EH (cell line): Measurements from ENCODE around the gene ADRA2B.
A peak's percentile ranks its signal among the peaks of the same experiment; 100 is the strongest.
"Not testable (repeated sequence)": the region's sequence is repeated elsewhere in the genome, so short reads cannot be mapped to it uniquely, and the experiment has no call there.

Experiments
- DNase-seq: peaks from one replicate; pipeline ENCODE4 v3.0.0-alpha.2; 2015; ENCODE audit warnings: low read depth

ADRA2B gene

DNA sequence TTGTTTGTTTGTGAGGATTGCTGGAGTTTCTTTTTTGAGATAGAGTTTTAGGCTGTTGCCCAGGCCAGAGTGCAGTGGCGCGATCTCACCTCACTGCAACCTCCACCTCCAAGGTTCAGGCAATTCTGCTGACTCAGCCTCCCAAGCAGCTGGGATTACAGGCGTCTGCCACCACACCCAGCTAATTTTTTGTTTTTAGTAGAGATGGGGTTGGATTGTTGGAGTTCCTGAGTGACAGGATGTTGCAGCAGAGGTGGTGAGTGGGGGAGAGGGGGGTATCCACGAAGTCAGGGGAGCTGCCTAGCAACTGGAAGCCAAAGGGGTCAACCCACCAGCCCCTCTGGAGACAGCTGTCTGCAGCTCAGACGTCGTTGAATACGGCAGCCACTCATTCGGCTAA, 46.5 kb downstream of the ADRA2B start:
- DNase-seq: not testable (repeated sequence)

DNA sequence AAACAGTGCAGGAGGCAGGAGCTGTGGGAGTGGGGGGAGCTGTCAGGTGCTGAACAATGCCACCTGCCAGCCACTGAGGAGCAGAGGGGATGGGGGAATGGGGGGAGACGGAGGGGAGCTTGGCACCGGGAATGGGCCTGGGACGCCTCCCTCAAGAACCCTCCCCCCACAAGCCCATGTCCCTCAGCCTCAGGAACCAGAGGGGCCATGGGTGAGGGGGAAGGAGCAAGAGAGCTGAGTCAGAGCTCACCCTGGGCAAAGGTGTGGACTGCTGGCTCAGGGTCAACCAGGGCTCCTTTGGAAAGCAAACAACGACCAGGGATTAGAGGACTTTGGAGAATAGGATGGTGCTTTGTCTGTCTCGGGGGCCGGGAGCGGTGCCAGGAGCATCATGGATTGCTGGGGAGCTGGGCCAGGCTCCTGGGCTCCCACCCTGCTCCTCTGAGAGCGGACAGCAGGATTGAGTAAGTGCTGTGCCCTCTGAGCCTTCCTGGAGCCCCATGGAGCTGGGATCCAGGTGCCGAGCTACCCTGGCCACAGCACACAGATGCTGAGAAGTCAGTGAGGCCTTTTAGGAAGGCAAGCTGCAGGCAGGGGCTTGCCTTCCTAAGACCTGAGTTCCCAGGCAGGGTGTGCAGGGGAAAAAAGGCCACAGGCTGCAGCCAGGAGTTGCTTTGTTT, 48.3 kb downstream of the ADRA2B start:
- DNase-seq: not testable (repeated sequence)

DNA sequence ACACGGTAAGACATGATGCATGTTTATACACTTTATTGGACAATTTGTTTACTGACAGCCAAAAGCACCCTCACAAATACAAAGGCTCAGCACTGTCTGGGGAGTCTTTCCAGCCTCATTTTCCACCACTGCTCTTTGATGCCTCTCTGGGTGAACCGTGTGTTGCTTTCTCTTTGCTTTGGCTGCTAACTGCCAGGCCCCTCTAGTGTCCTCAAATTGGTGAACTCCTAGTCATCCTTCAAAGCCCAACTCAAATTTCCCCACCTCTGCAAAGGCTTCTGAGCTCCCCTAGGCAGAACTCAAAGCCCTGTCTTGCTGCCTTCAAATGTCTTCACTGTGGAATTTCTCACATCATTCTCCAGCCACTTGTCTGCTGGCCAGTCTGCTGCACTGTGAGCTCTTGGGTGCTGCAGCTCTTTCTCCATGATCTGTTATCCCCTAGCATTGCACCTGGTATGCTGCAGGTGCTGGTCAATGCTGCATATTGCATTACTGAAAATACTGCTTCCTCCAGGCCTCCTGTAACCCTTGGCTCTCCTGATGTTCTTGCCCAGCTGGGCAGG, 49.2 kb downstream of the ADRA2B start:
- not testable (repeated sequence) for DNase-seq

DNA sequence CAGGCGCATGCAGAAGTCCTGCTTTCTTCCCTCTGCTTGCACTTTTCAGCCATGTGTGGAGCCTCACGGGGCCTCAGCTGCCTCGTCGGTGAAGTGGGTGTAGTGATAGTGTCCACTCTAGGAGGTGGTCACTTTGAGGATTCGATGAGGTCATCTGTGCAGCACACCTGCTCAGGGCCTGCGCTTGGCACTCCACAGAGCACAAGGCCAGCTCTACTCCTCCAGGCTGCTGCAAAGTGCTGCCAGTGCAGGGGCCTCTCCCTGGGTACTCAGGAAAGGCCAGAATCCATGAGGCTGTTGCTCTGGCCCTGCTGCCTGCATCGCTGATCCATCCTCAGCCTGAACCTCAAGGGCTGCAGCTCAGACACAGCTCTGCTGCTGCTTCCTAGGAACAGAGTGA, 49.9 kb downstream of the ADRA2B start:
- not testable (repeated sequence) for DNase-seq

DNA sequence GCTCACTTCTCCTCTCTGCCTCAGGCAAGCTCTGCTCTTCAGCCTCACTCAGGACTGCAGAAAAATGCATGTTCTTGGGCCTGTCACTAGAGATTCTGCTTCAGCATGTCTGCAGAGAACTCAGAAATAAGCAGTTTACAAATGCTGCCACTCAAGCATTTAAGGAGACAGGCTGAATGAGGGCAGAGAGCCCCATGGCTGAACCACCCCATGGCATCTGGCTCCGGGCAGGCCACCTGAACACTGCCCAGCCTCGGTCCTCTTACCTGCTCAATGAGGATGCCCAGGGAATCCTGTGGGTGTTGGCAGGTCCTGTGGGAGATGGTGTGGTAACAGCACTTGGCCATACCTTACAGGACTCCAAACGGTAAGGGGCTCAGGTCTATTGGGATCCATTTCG, 50.4 kb downstream of the ADRA2B start:
- not testable (repeated sequence) for DNase-seq

DNA sequence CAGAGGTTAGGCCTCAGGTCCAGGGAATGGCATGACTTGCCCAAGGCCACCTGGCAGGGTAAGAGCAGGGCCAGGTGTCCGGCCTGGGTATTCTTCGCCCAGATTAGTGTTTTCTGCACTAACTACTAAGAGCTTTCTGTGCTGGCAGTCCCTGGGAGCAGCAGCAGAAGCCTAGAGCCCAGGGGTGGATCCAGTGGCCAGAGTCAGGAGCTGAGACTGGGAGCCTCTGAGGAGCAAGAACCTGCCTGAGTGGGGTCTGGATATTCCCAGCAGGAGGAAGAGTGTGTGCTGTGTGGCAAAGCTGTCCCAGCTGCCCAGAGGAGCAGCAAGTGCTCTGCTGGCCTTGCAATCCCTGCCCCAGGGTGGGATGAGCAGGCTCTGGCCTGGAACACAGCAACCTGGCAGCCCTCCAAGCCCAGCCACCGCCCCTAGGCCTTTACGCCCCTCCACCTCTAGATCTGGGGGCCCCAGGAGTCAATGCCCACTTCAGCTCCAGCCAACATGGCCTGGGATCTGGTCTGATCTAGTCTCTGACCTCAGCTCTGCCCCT, 50.9 kb downstream of the ADRA2B start:
- no peak for DNase-seq

DNA sequence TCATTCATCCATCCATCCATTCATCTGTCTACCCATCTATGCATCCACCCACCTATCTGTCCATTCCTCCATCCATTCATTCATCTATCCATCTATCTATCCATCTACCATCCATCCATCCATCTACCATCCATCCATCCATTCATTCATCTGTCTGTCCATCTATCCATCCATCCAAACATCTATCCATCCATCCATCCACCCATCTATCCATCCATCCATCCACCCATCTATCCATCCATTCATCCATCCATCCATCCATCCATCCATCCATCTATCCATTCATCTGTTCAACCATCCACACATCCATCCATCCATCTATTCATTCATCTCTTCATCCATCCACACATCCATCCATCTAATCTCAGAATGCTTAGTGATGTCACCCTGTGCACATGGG, 51.6 kb downstream of the ADRA2B start:
- DNase-seq: not testable (repeated sequence)

DNA sequence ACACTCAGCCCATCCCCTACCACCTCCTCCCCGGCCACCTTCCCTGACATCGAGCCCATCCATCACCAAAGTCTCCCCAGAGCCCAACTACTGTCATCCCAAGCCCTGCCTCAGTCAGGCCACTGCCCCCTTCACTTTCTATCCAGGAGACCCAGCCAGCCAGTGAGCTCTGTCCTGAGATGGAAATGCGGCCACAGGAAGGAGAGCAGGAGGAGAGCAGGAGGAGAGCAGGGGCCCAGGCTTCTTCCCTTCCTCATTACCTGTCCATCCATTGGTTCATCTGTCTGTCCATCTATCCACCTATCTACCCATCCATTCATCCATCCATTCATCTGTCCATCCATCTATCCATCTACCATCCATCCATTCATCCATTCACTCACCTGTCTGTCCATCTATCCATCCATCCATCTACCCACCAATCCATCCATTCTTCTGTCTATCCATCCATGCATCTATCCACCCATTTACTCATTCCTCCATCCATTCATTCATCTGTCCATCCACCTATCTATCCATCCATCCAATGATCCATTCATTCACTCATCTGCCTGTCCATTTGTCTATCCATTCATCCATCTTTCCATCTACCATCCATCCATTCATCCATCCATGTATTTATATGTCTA, 52.2 kb downstream of the ADRA2B start:
- not testable (repeated sequence) for DNase-seq

DNA sequence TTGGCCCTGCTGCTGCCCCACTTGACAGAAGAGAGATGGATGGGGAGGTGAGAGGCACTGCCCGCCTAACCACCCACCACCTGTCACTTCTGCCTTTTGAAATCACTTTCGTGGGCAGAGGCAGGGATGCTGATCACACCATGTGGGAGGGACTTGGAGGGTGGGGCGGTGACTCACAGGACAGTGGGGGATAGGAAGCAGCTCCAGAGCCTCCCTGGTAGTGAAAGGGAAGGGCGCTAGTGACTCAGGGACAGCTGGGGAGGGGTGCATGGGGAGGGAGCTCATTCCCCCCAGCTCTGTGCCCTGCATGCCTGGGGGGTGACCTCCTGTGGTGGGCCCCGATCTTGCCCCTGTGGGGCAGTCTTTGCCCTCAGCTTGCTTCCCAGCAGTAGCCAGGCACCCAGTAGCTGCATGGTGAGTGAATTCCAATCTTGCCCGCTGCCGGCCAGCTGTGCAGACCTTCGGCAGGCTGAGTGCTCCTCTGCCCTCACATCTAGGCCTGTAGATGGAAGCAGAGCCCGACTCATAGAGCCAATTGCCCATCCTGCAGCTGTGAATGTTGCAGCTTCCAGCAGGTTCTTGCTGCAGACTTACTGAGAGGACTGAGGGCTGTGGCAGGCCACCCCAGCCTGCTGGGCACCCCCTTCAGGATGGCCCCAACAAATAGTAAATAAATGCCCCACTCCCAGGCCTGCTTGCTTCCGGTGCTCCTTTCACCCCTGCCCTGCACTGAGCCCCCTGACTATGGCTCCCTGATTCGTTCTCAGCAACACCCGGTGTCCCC, 53.1 kb downstream of the ADRA2B start:
- DNase-seq: peak; percentile 83
